Testis (tissue), 5 donors: ENCODE results near the gene TAMALIN. TPM values are rescaled to one million over a fixed set of nuclear protein-coding genes. Genes with fewer than 3 reads are reported as not detected.

Experiments
- DNase-seq: peaks from one replicate; pipeline ENCODE4 v3.0.0-alpha.2; 2019
- H3K27ac ChIP-seq, 2 donors: fragments of 200-600 bp; sonication (generic); one replicate each; pipeline ENCODE4 v1.5.1; 2019
- H3K27me3 ChIP-seq: fragments of 200-600 bp; sonication (generic); one replicate; pipeline ENCODE4 v1.5.1; 2019
- H3K36me3 ChIP-seq: fragments of 200-600 bp; sonication (generic); one replicate; pipeline ENCODE4 v1.5.1; 2017; ENCODE audit warnings: low read depth; ENCODE audit errors: missing control alignments
- H3K4me1 ChIP-seq: fragments of 200-600 bp; sonication (generic); one replicate; pipeline ENCODE4 v1.5.1; 2019
- H3K4me3 ChIP-seq, 2 donors: fragments of 200-600 bp; sonication (generic); one replicate each; pipeline ENCODE4 v1.5.1; 2017 to 2019
- H3K9me3 ChIP-seq: fragments of 200-600 bp; sonication (generic); one replicate; pipeline ENCODE4 v1.5.1; 2017
- CTCF ChIP-seq, 3 experiments: fragments of 450-650 bp in 2 of 3; fragments of 200-600 bp in 1 of 3; sonication (generic) in 1 of 3; IDR thresholded peaks; one replicate each; pipeline ENCODE4 v1.5.1; 2016 to 2019; ENCODE audit warnings: antibody characterized with exemption in 3 of 3, mild to moderate bottlenecking in 2 of 3, moderate library complexity in 1 of 3
- POLR2A ChIP-seq: fragments of 450-650 bp; IDR thresholded peaks from one replicate; pipeline ENCODE4 v1.6.1; 2017; ENCODE audit warnings: antibody characterized with exemption, mild to moderate bottlenecking, moderate library complexity
- WGBS, 2 donors: methylation state at CpG; one replicate each; pipeline ENCODE4 v1.1.5; 2018; 5-methylcytosine and 5-hydroxymethylcytosine counted together
- intact Hi-C: fragments of 100-400 bp; cut with DNase I; formaldehyde crosslinking; loops from one replicate; pipeline ENCODE4 v1.15.1; 2023; ENCODE audit warnings: low total_unique reads
- long read RNA-seq, 2 donors: transcript quantifications; one replicate each; lab custom pipeline, GENCODE V29; 2026
- polyA plus RNA-seq: library from polyadenylated mRNA; stranded (reverse); fragments of 350-450 nt; fragmentation: Illumina TruSeq; extraction: RNeasy Lipid Tissue Mini Kit (QIAGEN cat#74804); gene quantifications from one replicate; pipeline ENCODE4 v1.2.3, GENCODE V29; 2014; ENCODE audit warnings: low read depth, low replicate concordance; ENCODE audit not compliant: insufficient read depth
- total RNA-seq, 2 donors: library from RNA; depleted of rRNA; stranded (reverse); fragments of >200 nt; gene quantifications; one replicate each; pipeline ENCODE4 v1.2.3, GENCODE V29; 2016

Gene TAMALIN
- total RNA-seq (10 to 100 TPM in 1 of 2 donors, 1 to 10 TPM in 1; 8.9 to 10.4 TPM), polyA plus RNA-seq (7.7 TPM)
- long read RNA-seq, donor 1, transcript GRASP-201 (8 exons, 1,933 nt) = major isoform, 5 of 9 reads
- long read RNA-seq, donor 1, partial matches to known transcripts = 0 of 9 reads
- long read RNA-seq, donor 1, other reads (novel, unspliced or antisense) = 0 of 9 reads
- long read RNA-seq, donor 2, transcript GRASP-201 (8 exons, 1,933 nt) = major isoform, 10 of 11 reads
- long read RNA-seq, donor 2, partial matches to known transcripts = 0 of 11 reads
- long read RNA-seq, donor 2, other reads (novel, unspliced or antisense) = 0 of 11 reads

GRCh38 chr12:52006726-52007157 lies at the start of gene TAMALIN:
Gene TAMALIN (plus strand): TSS chr12:52006946. CDS start chr12:52007020, 74 bp downstream.
- 2% methylated on average over 42 of the region's 60 CpGs; no CpG with 5 or more reads in 1 of the 2 donors for WGBS, 2 donors
- H3K4me1 ChIP-seq = peaks cover 42% of the 10 kb centered on the region
- H3K36me3 ChIP-seq = no peaks in the 10 kb centered on the region
- TF ChIP-seq POLR2A (peak; percentile 73), CTCF (IDR thresholded peaks at IDR 0.05) (no peak)
- no peaks in the 10 kb centered on the region for H3K9me3 ChIP-seq
- peak; percentile 59 for DNase-seq
- intact Hi-C loops = no loop called here
- no peaks in the 10 kb centered on the region for H3K27me3 ChIP-seq
- peak within 1 kb of the TSS; percentile 79 to 83 for H3K4me3 ChIP-seq
- H3K27ac ChIP-seq = peak within 1 kb of the TSS; percentile 94 to 96

- no peak for DNase-seq
- Histone ChIP-seq H3K36me3 (no peaks in the 10 kb centered on the region), H3K27ac (no peak overlapping the region), H3K9me3 (no peaks in the 10 kb centered on the region), H3K4me3 (no peak overlapping the region), H3K4me1 (peaks cover 21% of the 10 kb centered on the region), H3K27me3 (no peaks in the 10 kb centered on the region)
- intact Hi-C loops = no loop called here
- TF ChIP-seq POLR2A = no peak
- no peak for TF ChIP-seq CTCF (IDR thresholded peaks at IDR 0.05)
- WGBS, 2 donors = 95% methylated on average over 13 of the region's 13 CpGs
These were observed 48.2 kb upstream of the TAMALIN start for GRCh38 chr12:51958542-51958941.

GRCh38 chr12:51959211-51959610 lies 47.5 kb upstream of the TAMALIN start:
- intact Hi-C loops = no loop called here
- Histone ChIP-seq H3K9me3 (no peaks in the 10 kb centered on the region), H3K36me3 (no peaks in the 10 kb centered on the region), H3K27ac (no peak overlapping the region), H3K4me3 (no peak overlapping the region), H3K27me3 (no peaks in the 10 kb centered on the region), H3K4me1 (peaks cover 14% of the 10 kb centered on the region)
- TF ChIP-seq POLR2A = no peak
- TF ChIP-seq CTCF (IDR thresholded peaks at IDR 0.05) = no peak
- no peak for DNase-seq
- 49 to 70% methylated on average over 3 of the region's 3 CpGs for WGBS, 2 donors

GRCh38 chr12:51959921-51960320 lies 46.8 kb upstream of the TAMALIN start:
- TF ChIP-seq CTCF (IDR thresholded peaks at IDR 0.05) = no peak
- no peak for TF ChIP-seq POLR2A
- Histone ChIP-seq H3K4me3 (no peak overlapping the region), H3K4me1 (peaks cover 7% of the 10 kb centered on the region), H3K27me3 (no peaks in the 10 kb centered on the region), H3K27ac (no peak overlapping the region), H3K9me3 (no peaks in the 10 kb centered on the region), H3K36me3 (no peaks in the 10 kb centered on the region)
- 93 to 94% methylated on average over 4 of the region's 4 CpGs for WGBS, 2 donors
- intact Hi-C loops = no loop called here
- DNase-seq = no peak

GRCh38 chr12:51960488-51960887 lies 46.3 kb upstream of the TAMALIN start:
- Histone ChIP-seq H3K36me3 (no peaks in the 10 kb centered on the region), H3K27ac (no peak overlapping the region), H3K9me3 (no peaks in the 10 kb centered on the region), H3K4me3 (no peak overlapping the region), H3K4me1 (peaks cover 3% of the 10 kb centered on the region), H3K27me3 (no peaks in the 10 kb centered on the region)
- WGBS, 2 donors = 81 to 89% methylated on average over 1 of the region's 1 CpG
- TF ChIP-seq POLR2A (no peak), CTCF (IDR thresholded peaks at IDR 0.05) (no peak)
- DNase-seq = no peak
- intact Hi-C loops = no loop called here
